ENCODE results near the gene UBE2L3. TPM values are rescaled to one million over a fixed set of nuclear protein-coding genes. Genes with fewer than 3 reads are reported as not detected.
"Not testable (repeated sequence)": the region's sequence is repeated elsewhere in the genome, so short reads cannot be mapped to it uniquely, and the experiment has no call there.

Gene UBE2L3
- 106 TPM for polyA plus RNA-seq

GRCh38 chr22:21567456-21568346 lies at the start of gene UBE2L3:
Gene UBE2L3, plus strand, starts transcription at chr22:21567714. Its CDS starts 31 bp downstream, at chr22:21567745.
- Mint-ChIP-seq H3K4me1 (peaks cover 25 to 40% (median 31%) of the 10 kb centered on the region in 3 donors), H3K27me3 (no peaks in the 10 kb centered on the region), H3K4me3 (peak within 1 kb of the TSS; percentile 87 to 94 (median 92)), H3K36me3 (no peaks in the 10 kb centered on the region), H3K9me3 (no peaks in the 10 kb centered on the region), H3K27ac (peak within 1 kb of the TSS; percentile 88 to 97 (median 95))

- not testable (repeated sequence) for H3K4me3 Mint-ChIP-seq, H3K36me3 Mint-ChIP-seq, H3K4me1 Mint-ChIP-seq, H3K9me3 Mint-ChIP-seq, H3K27ac Mint-ChIP-seq, H3K27me3 Mint-ChIP-seq
Observed at GRCh38 chr22:21526705-21527500, 40.6 kb upstream of the UBE2L3 start.

- not testable (repeated sequence) for H3K4me3 Mint-ChIP-seq, H3K36me3 Mint-ChIP-seq, H3K4me1 Mint-ChIP-seq, H3K27ac Mint-ChIP-seq, H3K9me3 Mint-ChIP-seq, H3K27me3 Mint-ChIP-seq
Observed at GRCh38 chr22:21531525-21531924, 36.0 kb upstream of the UBE2L3 start.

GRCh38 chr22:21532863-21533648 lies 34.5 kb upstream of the UBE2L3 start:
- H3K27me3 Mint-ChIP-seq, H3K9me3 Mint-ChIP-seq, H3K4me3 Mint-ChIP-seq, H3K4me1 Mint-ChIP-seq, H3K36me3 Mint-ChIP-seq, H3K27ac Mint-ChIP-seq: not testable (repeated sequence)

GRCh38 chr22:21539862-21540261 lies 27.7 kb upstream of the UBE2L3 start:
- not testable (repeated sequence) for H3K4me1 Mint-ChIP-seq, H3K36me3 Mint-ChIP-seq, H3K27me3 Mint-ChIP-seq, H3K9me3 Mint-ChIP-seq, H3K4me3 Mint-ChIP-seq, H3K27ac Mint-ChIP-seq

- H3K27me3 Mint-ChIP-seq, H3K27ac Mint-ChIP-seq, H3K4me1 Mint-ChIP-seq, H3K4me3 Mint-ChIP-seq, H3K36me3 Mint-ChIP-seq, H3K9me3 Mint-ChIP-seq: not testable (repeated sequence)
Observed at GRCh38 chr22:21544432-21545322, 22.8 kb upstream of the UBE2L3 start.

GRCh38 chr22:21549558-21549957 lies 18.0 kb upstream of the UBE2L3 start:
- H3K4me1 Mint-ChIP-seq, H3K9me3 Mint-ChIP-seq, H3K27ac Mint-ChIP-seq, H3K27me3 Mint-ChIP-seq, H3K36me3 Mint-ChIP-seq, H3K4me3 Mint-ChIP-seq: not testable (repeated sequence)

- H3K36me3 Mint-ChIP-seq, H3K9me3 Mint-ChIP-seq, H3K4me1 Mint-ChIP-seq, H3K4me3 Mint-ChIP-seq, H3K27me3 Mint-ChIP-seq, H3K27ac Mint-ChIP-seq: not testable (repeated sequence)
Observed at GRCh38 chr22:21550008-21550677, 17.4 kb upstream of the UBE2L3 start.

GRCh38 chr22:21550678-21551047 lies 16.9 kb upstream of the UBE2L3 start:
- H3K9me3 Mint-ChIP-seq, H3K36me3 Mint-ChIP-seq, H3K4me3 Mint-ChIP-seq, H3K27ac Mint-ChIP-seq, H3K27me3 Mint-ChIP-seq, H3K4me1 Mint-ChIP-seq: not testable (repeated sequence)

- H3K9me3 Mint-ChIP-seq, H3K4me3 Mint-ChIP-seq, H3K27ac Mint-ChIP-seq, H3K27me3 Mint-ChIP-seq, H3K36me3 Mint-ChIP-seq, H3K4me1 Mint-ChIP-seq: not testable (repeated sequence)
Observed at GRCh38 chr22:21551361-21551760, 16.2 kb upstream of the UBE2L3 start, which contains the start of gene RIMBP3C. Gene RIMBP3C, minus strand, starts transcription at chr22:21551461. Its CDS starts 485 bp downstream, at chr22:21550976.

GRCh38 chr22:21559345-21560125 lies 8.0 kb upstream of the UBE2L3 start:
- H3K27me3 Mint-ChIP-seq, H3K36me3 Mint-ChIP-seq, H3K4me3 Mint-ChIP-seq, H3K4me1 Mint-ChIP-seq, H3K27ac Mint-ChIP-seq, H3K9me3 Mint-ChIP-seq: not testable (repeated sequence)

- not testable (repeated sequence) for H3K36me3 Mint-ChIP-seq, H3K27me3 Mint-ChIP-seq, H3K9me3 Mint-ChIP-seq, H3K4me1 Mint-ChIP-seq, H3K4me3 Mint-ChIP-seq, H3K27ac Mint-ChIP-seq
Observed at GRCh38 chr22:21560657-21561056, 6.9 kb upstream of the UBE2L3 start.

- H3K27ac Mint-ChIP-seq: no peak overlapping the region
- no peaks in the 10 kb centered on the region for H3K36me3 Mint-ChIP-seq
- no peaks in the 10 kb centered on the region for H3K9me3 Mint-ChIP-seq
- H3K4me1 Mint-ChIP-seq: peaks cover 0 to 12% (median 7%) of the 10 kb centered on the region in 3 donors
- H3K4me3 Mint-ChIP-seq: no peak overlapping the region
- no peaks in the 10 kb centered on the region for H3K27me3 Mint-ChIP-seq
Observed at GRCh38 chr22:21563912-21564311, 3.6 kb upstream of the UBE2L3 start.
